H1 (cell line): ENCODE measurements around the gene COX5B. TPM values are rescaled to one million over a fixed set of nuclear protein-coding genes. Genes with fewer than 3 reads are reported as not detected.

Experiments used
- CTCF ChIA-PET: fragments of 300-600 bp; sonication (Branson Sonifier 250); formaldehyde crosslinking; loops from one replicate; lab custom pipeline; 2021; ENCODE audit not compliant: partially characterized antibody; lab: Charles Lee
- POLR2A ChIA-PET: fragments of 300-600 bp; sonication (Branson Sonifier 250); formaldehyde crosslinking; loops from one replicate; lab custom pipeline; 2021; ENCODE audit warnings: inconsistent platforms; ENCODE audit not compliant: partially characterized antibody; lab: Charles Lee
- DNase-seq, 2 experiments: peaks; one replicate each; pipeline versions ENCODE4 v3.0.0 to v3.0.0-alpha.2; 2010 to 2022; ENCODE audit warnings: low spot score in 2 of 2, low read depth in 1 of 2, mixed read lengths in 1 of 2
- FAIRE-seq: peaks from 2 replicates; lab custom pipeline; 2011; peaks lifted over from hg19 to GRCh38; lab: Jason Lieb, UNC
- H2AFZ ChIP-seq: 2 replicates; pipeline ENCODE4 v1.8.1; 2012; ENCODE audit warnings: low read length, inconsistent platforms
- H2AK5ac ChIP-seq: 2 replicates; pipeline ENCODE4 v1.6.1; 2013; ENCODE audit warnings: low read depth, low read length
- H2BK120ac ChIP-seq: replicated peaks from 2 replicates; pipeline ENCODE3; 2013; ENCODE audit warnings: low read depth, low read length, inconsistent platforms
- H2BK12ac ChIP-seq: 2 replicates; pipeline ENCODE4 v1.6.1; 2013; ENCODE audit warnings: low read depth, low read length
- H2BK15ac ChIP-seq: 2 replicates; pipeline ENCODE4 v1.6.1; 2013; ENCODE audit warnings: low read length
- H2BK20ac ChIP-seq: 2 replicates; pipeline ENCODE4 v1.6.1; 2013; ENCODE audit warnings: low read length
- H2BK5ac ChIP-seq: 2 replicates; pipeline ENCODE4 v1.6.1; 2013; ENCODE audit warnings: low read depth, low read length
- H3K14ac ChIP-seq: 2 replicates; pipeline ENCODE4 v1.6.1; 2013; ENCODE audit warnings: inconsistent platforms; ENCODE audit not compliant: insufficient read length
- H3K18ac ChIP-seq: 2 replicates; pipeline ENCODE4 v1.6.1; 2013; ENCODE audit warnings: low read length; ENCODE audit errors: extremely low read depth
- H3K23ac ChIP-seq: 2 replicates; pipeline ENCODE4 v1.6.1; 2013; ENCODE audit warnings: inconsistent platforms; ENCODE audit not compliant: insufficient read length
- H3K23me2 ChIP-seq: 2 replicates; pipeline ENCODE4 v1.6.1; 2013; ENCODE audit warnings: low read depth, low read length
- H3K27ac ChIP-seq: 2 replicates; pipeline ENCODE4 v1.6.1; 2011; ENCODE audit warnings: low read depth, low read length, inconsistent platforms
- H3K27me3 ChIP-seq, 4 experiments: replicated peaks in 1 of 4; 1 replicate in 1 of 4; 2 replicates in 3 of 4; pipeline versions ENCODE4 v1.6.1 to v1.8.1; 2011 to 2013; ENCODE audit warnings: low read length in 3 of 4, mild to moderate bottlenecking in 3 of 4, inconsistent platforms in 2 of 4, mixed read lengths in 2 of 4, moderate library complexity in 1 of 4; ENCODE audit not compliant: control insufficient read depth in 3 of 4, insufficient read depth in 3 of 4; ENCODE audit errors: extremely low read depth in 1 of 4
- H3K36me3 ChIP-seq, 4 experiments: 2 replicates each; pipeline versions ENCODE4 v1.6.1 to v1.8.1; 2011 to 2013; ENCODE audit warnings: mild to moderate bottlenecking in 4 of 4, low read length in 3 of 4, moderate library complexity in 2 of 4, control low read depth in 1 of 4, inconsistent platforms in 1 of 4; ENCODE audit not compliant: insufficient read depth in 4 of 4, control insufficient read depth in 2 of 4
- H3K4ac ChIP-seq: replicated peaks from 2 replicates; pipeline ENCODE3; 2013; ENCODE audit warnings: low read length, low read depth, mixed read lengths, inconsistent platforms; ENCODE audit not compliant: insufficient read length
- H3K4me1 ChIP-seq, 4 experiments: replicated peaks in 1 of 4; 1 replicate in 1 of 4; 2 replicates in 3 of 4; pipeline versions ENCODE4 v1.6.1 to v1.8.1; 2011 to 2013; ENCODE audit warnings: low read length in 3 of 4, inconsistent platforms in 2 of 4, mixed read lengths in 1 of 4; ENCODE audit not compliant: insufficient read depth in 4 of 4, control insufficient read depth in 3 of 4
- H3K4me2 ChIP-seq, 2 experiments: 2 replicates each; pipeline versions ENCODE4 v1.6.1 to v1.8.1; 2011 to 2013; ENCODE audit warnings: low read depth in 2 of 2, low read length in 2 of 2, control low read depth in 1 of 2, inconsistent platforms in 1 of 2, mild to moderate bottlenecking in 1 of 2; ENCODE audit not compliant: insufficient read depth in 1 of 2
- H3K4me3 ChIP-seq, 4 experiments: fragments of 200-600, 300-600 bp in 1 of 4; sonication (generic), shearing (Covaris generic), sonication (Bioruptor Twin) in 1 of 4; 2 replicates each; pipeline versions ENCODE4 v1.5.1 to v1.8.1; 2011 to 2016; ENCODE audit warnings: low read length in 4 of 4, low read depth in 3 of 4, control low read depth in 2 of 4, inconsistent platforms in 2 of 4, mild to moderate bottlenecking in 2 of 4, mixed read lengths in 1 of 4, moderate library complexity in 1 of 4; ENCODE audit not compliant: insufficient read depth in 2 of 4; ENCODE audit errors: extremely low read depth in 1 of 4
- H3K56ac ChIP-seq: replicated peaks from 2 replicates; pipeline ENCODE3; 2013; ENCODE audit warnings: low read depth, mild to moderate bottlenecking, mixed read lengths, low read length, inconsistent platforms; ENCODE audit not compliant: insufficient read length
- H3K79me1 ChIP-seq: 2 replicates; pipeline ENCODE4 v1.6.1; 2013; ENCODE audit warnings: low read depth, low read length, control low read depth
- H3K79me2 ChIP-seq, 2 experiments: 2 replicates each; pipeline versions ENCODE4 v1.6.1 to v1.8.1; 2012 to 2013; ENCODE audit warnings: low read length in 2 of 2, mild to moderate bottlenecking in 2 of 2, inconsistent platforms in 1 of 2; ENCODE audit not compliant: insufficient read depth in 2 of 2, control insufficient read depth in 1 of 2
- H3K9ac ChIP-seq, 4 experiments: replicated peaks in 1 of 4; 1 replicate in 1 of 4; 2 replicates in 3 of 4; pipeline versions ENCODE4 v1.6.1 to v1.8.1; 2011 to 2013; ENCODE audit warnings: low read depth in 3 of 4, low read length in 3 of 4, control low read depth in 2 of 4, mild to moderate bottlenecking in 2 of 4, moderate library complexity in 2 of 4, inconsistent platforms in 1 of 4; ENCODE audit errors: extremely low read depth in 1 of 4
- H3K9me3 ChIP-seq, 2 experiments: 2 replicates each; pipeline versions ENCODE4 v1.6.1 to v1.8.1; 2012 to 2013; ENCODE audit warnings: mild to moderate bottlenecking in 2 of 2, moderate library complexity in 2 of 2, control low read depth in 1 of 2, inconsistent platforms in 1 of 2, low read depth in 1 of 2, low read length in 1 of 2, mixed read lengths in 1 of 2; ENCODE audit not compliant: insufficient read depth in 2 of 2
- H4K20me1 ChIP-seq, 2 experiments: replicated peaks in 1 of 2; 2 replicates each; pipeline versions ENCODE3 to v1.8.1; 2011 to 2013; ENCODE audit warnings: inconsistent platforms in 2 of 2, low read length in 2 of 2, mild to moderate bottlenecking in 1 of 2; ENCODE audit not compliant: insufficient read depth in 2 of 2, control insufficient read depth in 1 of 2
- H4K5ac ChIP-seq: 2 replicates; pipeline ENCODE4 v1.6.1; 2013; ENCODE audit warnings: low read length, low read depth, mixed read lengths, inconsistent platforms; ENCODE audit not compliant: insufficient read length
- H4K8ac ChIP-seq: 2 replicates; pipeline ENCODE4 v1.8.0; 2013; ENCODE audit warnings: mild to moderate bottlenecking, moderate library complexity, low read length, inconsistent platforms; ENCODE audit not compliant: insufficient read depth; ENCODE audit errors: extremely low read depth
- H4K91ac ChIP-seq: replicated peaks from 2 replicates; pipeline ENCODE3; 2013; ENCODE audit warnings: low read length, mixed read lengths, inconsistent platforms; ENCODE audit not compliant: insufficient read length
- CREB1 ChIP-seq: IDR thresholded peaks from 2 replicates; pipeline ENCODE4 v1.6.1; 2012; ENCODE audit warnings: inconsistent platforms
- FOSL1 ChIP-seq: IDR thresholded peaks from 2 replicates; pipeline ENCODE4 v1.6.1; 2011; ENCODE audit warnings: mild to moderate bottlenecking, low read depth, low read length, moderate library complexity; ENCODE audit not compliant: insufficient read depth
- HDAC6 ChIP-seq: IDR thresholded peaks from one replicate; pipeline ENCODE4 v1.7.1; 2012; ENCODE audit warnings: low read depth, mild to moderate bottlenecking, inconsistent platforms, low read length, moderate library complexity
- POLR2AphosphoS5 ChIP-seq: IDR thresholded peaks from 2 replicates; pipeline ENCODE4 v1.6.1; 2011; ENCODE audit warnings: low read depth, low read length
- RXRA ChIP-seq: IDR thresholded peaks from 2 replicates; pipeline ENCODE4 v1.6.1; 2011; ENCODE audit warnings: low read depth, mild to moderate bottlenecking, low read length, moderate library complexity; ENCODE audit not compliant: insufficient read depth
- SRF ChIP-seq: IDR thresholded peaks from 2 replicates; pipeline ENCODE4 v1.6.1; 2011; ENCODE audit warnings: mild to moderate bottlenecking, low read depth, low read length, moderate library complexity
- WGBS, 2 experiments: shearing (Covaris generic) in 1 of 2; methylation state at CpG; one replicate each; pipeline versions ENCODE4 v1.1.6 to v1.1.7; 2013 to 2015; ENCODE audit warnings: low lambda C conversion rate in 2 of 2, mixed read lengths in 2 of 2, inconsistent platforms in 1 of 2, low coverage in 1 of 2, missing lambda C conversion rate in 1 of 2; ENCODE audit not compliant: insufficient replicate concordance in 2 of 2, insufficient coverage in 1 of 2, insufficient read length in 1 of 2; ENCODE audit errors: extremely low coverage in 1 of 2, missing lambda C conversion rate in 1 of 2; 5-methylcytosine and 5-hydroxymethylcytosine counted together
- polyA plus RNA-seq, 7 experiments: library from polyadenylated mRNA; depleted of rRNA in 3 of 7; stranded (reverse) in 5 of 7; unstranded in 2 of 7; fragments of >200 nt in 5 of 7; fragments of 200-250 nt in 2 of 7; gene quantifications; 1 replicate in 5 of 7; 2 replicates in 1 of 7; 4 replicates in 1 of 7; pipeline versions ENCODE4 v1.2.1 to v1.2.3, GENCODE V29; 2011 to 2013; ENCODE audit warnings: missing spikeins in 2 of 7, mixed read lengths in 2 of 7
- total RNA-seq: library from RNA; stranded (reverse); fragmentation: NEBNext Ultra II Directional; extraction: Animal tissue kit (Norgen Biotek cat#: 25700); gene quantifications from 2 replicates; pipeline ENCODE4 v1.2.1, GENCODE V29; 2021
- TF ChIP-seq, protein P1 (sequence below): IDR thresholded peaks from 2 replicates; pipeline ENCODE4 v1.6.1; 2012; ENCODE audit warnings: inconsistent platforms

Gene COX5B
- total and polyA plus RNA-seq, 2 of the 8 experiments (the other 6 are each of a cell fraction or from before 2014, with no cell fraction given), result 233 to 468 TPM

GRCh38 chr2:97644023-97644717 lies 1.7 kb upstream of the COX5B start:
- CTCF ChIA-PET, result interaction anchor here (1.0 kb wide), 2 partner anchors 18 to 65 kb away, joined by 3 to 4 read pairs; no protein-coding TSS in a partner anchor
- no peak for FAIRE-seq
- no peak overlapping the region for H2BK120ac ChIP-seq

More at GRCh38 chr2:97644023-97644717, 1.7 kb upstream of the COX5B start:
- no peak overlapping the region; a peak in 1 of 4 replicates for H3K4me2 ChIP-seq
- H2BK12ac ChIP-seq, result no peak overlapping the region
- no peaks in the 10 kb centered on the region; a peak in 1 of 7 replicates for H3K27me3 ChIP-seq
- H3K23me2 ChIP-seq, result peaks cover 6% of the 10 kb centered on the region; the same call in 1 of the 2 replicates
- H3K4me3 ChIP-seq, result no peak overlapping the region
- no peak overlapping the region for H2BK15ac ChIP-seq
- H3K79me2 ChIP-seq, result peaks cover 0 to 13% of the 10 kb centered on the region in 2 experiments; a peak in 2 of 4 replicates
- H2BK20ac ChIP-seq, result no peak overlapping the region
- DNase-seq, result peak in 1 of 2 experiments; percentile 16
- H2AK5ac ChIP-seq, result no peak overlapping the region
- TF ChIP-seq SRF (no peak), RXRA (no peak), FOSL1 (no peak), POLR2AphosphoS5 (no peak), HDAC6 (no peak), CREB1 (no peak)
- TF ChIP-seq, protein P1, sequence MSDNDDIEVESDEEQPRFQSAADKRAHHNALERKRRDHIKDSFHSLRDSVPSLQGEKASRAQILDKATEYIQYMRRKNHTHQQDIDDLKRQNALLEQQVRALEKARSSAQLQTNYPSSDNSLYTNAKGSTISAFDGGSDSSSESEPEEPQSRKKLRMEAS, result no peak
- H3K27ac ChIP-seq, result no peak overlapping the region
- no peak overlapping the region for H3K9ac ChIP-seq
- H3K79me1 ChIP-seq, result no peaks in the 10 kb centered on the region; the same call in 1 of the 2 replicates
- no peak overlapping the region for H4K91ac ChIP-seq
- no peak overlapping the region for H3K23ac ChIP-seq
- H3K36me3 ChIP-seq, result peaks cover 12 to 23% (median 16%) of the 10 kb centered on the region in 4 experiments
- H4K5ac ChIP-seq, result no peak overlapping the region
- POLR2A ChIA-PET, result interaction anchor here (1.5 to 4.7 kb wide), 2 partner anchors 8 to 18 kb away, joined by 5 to 71 read pairs; partner anchors contain the start of gene ACTR1B
- H3K14ac ChIP-seq, result no peak overlapping the region
- no peak overlapping the region for H3K18ac ChIP-seq
- H4K8ac ChIP-seq, result no peak overlapping the region
- no peak overlapping the region for H3K4ac ChIP-seq
- 94% methylated on average over 4 of the region's 4 CpGs; no CpG with 5 or more reads in 1 of the 2 experiments for WGBS, 2 experiments
- no peaks in the 10 kb centered on the region for H3K9me3 ChIP-seq
- H3K56ac ChIP-seq, result no peak overlapping the region
- H2AFZ ChIP-seq, result no peak overlapping the region
- peaks cover 1 to 4% of the 10 kb centered on the region in 2 experiments for H4K20me1 ChIP-seq
- H2BK5ac ChIP-seq, result no peak overlapping the region
- H3K4me1 ChIP-seq, result peaks cover 0 to 6% (median 0%) of the 10 kb centered on the region in 4 experiments; a peak in 2 of 7 replicates
